ENCODE measurements around the gene HAND1.

The HAND1 gene

DNA sequence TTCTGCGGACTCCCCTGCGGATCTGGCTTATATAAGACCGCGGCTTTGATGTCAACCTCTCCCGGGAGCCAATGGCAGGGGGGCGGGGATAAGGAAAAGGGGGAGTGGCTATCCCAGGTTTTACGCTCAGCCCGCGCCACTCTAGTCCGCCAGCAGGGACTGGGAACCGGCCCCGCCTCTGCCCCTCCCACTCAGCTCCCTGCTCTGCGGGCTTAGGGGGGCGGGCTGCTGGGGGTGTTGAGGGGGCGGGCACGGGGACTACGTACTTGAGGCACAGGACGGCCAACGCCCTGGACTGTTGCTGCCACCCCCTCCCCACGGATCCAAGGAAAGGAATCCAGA lies at the start of gene HAND1:
HAND1 (minus strand) TSS at position 4 of the 342 bp plus-strand sequence. CDS start 219 bp downstream, outside the sequence.
- TF ChIP-seq GATA3 (IDR thresholded peaks at IDR 0.05; ENCODE audit: low read depth, low read length) (no peak), GATA2 (IDR thresholded peaks at IDR 0.05; ENCODE audit: low read depth, low read length) (no peak)

DNA sequence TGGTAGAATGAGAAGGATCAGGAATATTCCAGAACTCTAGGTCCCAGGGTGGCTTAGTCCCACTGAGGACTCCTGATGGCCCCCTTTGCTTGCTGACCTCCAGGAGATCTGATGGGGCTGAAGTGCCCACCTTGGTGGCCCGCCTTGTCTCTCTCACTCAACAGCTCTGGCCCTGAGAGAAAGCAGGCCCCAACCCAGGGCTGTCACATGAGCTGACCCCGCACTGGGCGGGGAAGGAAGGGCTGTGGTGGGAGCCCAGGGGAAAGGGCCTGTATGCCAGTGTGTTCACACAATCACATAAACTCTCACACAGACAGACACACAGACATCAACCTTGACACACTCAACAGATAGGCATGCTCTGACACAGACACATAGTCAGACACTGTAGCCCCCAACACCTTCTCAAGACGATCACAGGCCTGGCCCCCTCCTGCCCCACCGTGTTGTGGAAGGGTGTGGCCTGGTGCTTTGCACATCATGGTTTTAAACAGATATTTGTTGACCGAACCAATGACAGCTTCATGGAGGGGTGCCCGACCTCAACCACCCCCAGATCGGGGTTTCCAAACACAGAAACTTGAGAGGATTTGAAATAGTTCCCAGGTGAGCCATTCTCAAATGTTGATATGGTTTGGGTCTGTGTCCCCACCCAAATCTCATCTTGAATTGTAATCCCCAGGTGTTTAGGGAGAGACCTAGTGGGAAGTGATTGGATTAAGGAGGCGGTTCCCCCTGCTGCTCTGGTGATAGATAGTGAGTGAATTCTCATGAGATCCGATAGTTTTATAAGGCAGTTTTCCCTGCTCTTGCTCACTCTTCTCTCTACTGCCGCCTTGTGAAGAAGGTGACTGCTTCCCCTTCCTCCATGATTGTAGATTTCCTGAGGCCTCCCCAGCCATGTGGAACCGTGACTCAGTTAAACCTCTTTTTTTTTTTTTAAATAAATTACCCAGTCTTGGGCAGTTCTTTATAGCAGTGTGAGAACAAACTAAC lies 48.5 kb upstream of the HAND1 start:
- TF ChIP-seq GATA2 (IDR thresholded peaks at IDR 0.05; ENCODE audit: low read depth, low read length) (no peak), GATA3 (IDR thresholded peaks at IDR 0.05; ENCODE audit: low read depth, low read length) (no peak)

DNA sequence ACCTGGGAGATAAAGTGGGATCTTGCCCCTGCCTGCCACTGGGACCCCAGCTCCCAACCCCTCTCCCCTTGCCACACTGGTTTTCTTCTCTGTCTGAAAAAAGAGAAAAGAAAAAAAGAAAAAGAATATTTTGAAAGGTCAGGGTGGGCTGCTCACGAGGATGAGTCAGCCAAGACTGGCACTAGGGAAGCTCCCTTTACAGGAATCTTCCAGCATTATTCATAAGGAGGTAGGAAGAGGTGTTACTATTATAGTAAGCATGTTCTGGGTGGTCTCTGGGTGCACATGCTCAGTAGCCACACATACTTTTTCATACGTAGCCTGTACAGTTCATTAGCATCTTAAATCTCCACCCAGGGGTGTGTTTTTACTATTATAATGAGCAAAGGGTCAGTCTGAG lies 46.8 kb upstream of the HAND1 start:
- TF ChIP-seq GATA2 (IDR thresholded peaks at IDR 0.05; ENCODE audit: low read depth, low read length) (no peak), GATA3 (IDR thresholded peaks at IDR 0.05; ENCODE audit: low read depth, low read length) (no peak)

DNA sequence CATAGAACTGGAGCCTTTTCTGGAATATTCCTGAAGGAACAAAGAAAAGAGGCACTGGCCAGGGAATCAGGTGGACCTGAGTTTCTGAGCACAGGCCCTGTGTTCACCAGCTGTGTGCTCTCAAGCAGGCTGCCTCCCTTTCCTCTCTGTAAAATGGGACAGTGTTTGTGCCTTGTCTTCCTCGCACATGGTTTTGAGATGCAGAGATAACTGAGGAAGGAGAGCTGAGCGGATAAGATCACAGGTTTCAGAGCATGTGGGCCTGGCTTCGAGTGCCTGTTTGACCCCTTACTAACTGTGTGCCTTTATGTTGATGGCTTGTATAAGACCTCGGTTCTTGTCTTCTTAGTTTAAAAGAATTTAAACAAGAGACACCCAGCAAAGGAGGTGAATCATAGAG lies 46.2 kb upstream of the HAND1 start:
- TF ChIP-seq GATA2 (IDR thresholded peaks at IDR 0.05; ENCODE audit: low read depth, low read length) = peak; percentile 31; the same call in 1 of the 2 replicates
- peak; percentile 49 for TF ChIP-seq GATA3 (IDR thresholded peaks at IDR 0.05; ENCODE audit: low read depth, low read length)

DNA sequence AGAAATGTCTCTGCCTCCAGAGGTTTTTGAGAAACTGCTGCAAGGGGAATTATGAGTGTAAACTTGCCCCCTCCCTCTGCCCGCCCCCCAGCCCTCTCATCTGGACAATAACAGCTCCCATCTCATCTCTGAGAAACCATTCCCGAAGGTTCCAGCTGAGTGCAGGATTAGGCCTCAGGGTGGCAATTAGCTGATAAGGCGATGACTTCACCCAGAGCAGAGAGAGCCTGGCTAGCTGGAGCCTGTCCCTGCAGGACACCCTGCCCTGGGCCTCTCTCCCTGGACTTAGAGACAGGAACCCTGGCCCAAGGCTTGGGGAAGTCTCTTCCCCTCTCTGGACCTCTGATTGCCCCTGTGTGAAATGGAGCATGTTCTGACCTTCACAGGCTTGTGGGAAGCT lies 45.7 kb upstream of the HAND1 start:
- TF ChIP-seq GATA3 (IDR thresholded peaks at IDR 0.05; ENCODE audit: low read depth, low read length) = no peak
- TF ChIP-seq GATA2 (IDR thresholded peaks at IDR 0.05; ENCODE audit: low read depth, low read length) = peak; percentile 74

DNA sequence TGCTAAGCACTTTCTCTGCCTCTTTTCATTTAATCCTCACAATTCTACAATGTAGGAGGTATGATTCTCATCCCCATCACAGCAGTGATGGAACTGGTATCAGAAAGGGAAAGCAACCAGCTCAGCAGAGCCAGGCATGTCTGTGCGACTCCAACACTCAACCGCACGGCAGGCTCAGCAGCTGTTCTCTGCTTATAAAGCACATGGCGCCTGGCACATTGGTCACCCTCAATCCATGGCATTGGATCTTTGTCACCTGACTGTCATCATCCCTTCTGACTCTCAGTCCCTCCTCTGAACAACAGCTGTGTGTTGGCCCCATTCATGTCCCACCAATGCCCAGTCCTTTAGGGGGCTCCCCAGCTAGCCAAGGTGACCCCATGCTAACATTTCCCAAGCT lies 45.1 kb upstream of the HAND1 start:
- TF ChIP-seq GATA2 (IDR thresholded peaks at IDR 0.05; ENCODE audit: low read depth, low read length) (no peak), GATA3 (IDR thresholded peaks at IDR 0.05; ENCODE audit: low read depth, low read length) (no peak)

DNA sequence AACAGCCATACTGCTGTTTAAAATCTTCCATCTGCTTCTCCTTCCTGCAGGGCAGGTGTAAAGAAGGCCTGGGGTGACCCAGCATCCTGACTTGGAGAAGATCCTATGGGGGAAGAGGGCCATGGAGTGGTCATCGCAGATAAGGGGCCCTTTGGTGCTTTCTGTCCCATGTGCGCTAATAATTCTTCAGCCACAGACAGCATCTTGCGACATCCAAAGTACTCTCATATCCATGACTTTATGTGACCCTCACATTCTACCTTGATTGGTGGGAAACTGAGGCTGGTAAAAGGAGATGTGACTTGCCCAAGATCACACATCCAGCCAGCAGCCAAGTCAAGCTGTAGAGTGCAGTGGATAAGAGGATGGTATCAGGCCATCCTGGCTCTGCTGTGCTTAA lies 44.3 kb upstream of the HAND1 start:
- no peak for TF ChIP-seq GATA2 (IDR thresholded peaks at IDR 0.05; ENCODE audit: low read depth, low read length)
- no peak for TF ChIP-seq GATA3 (IDR thresholded peaks at IDR 0.05; ENCODE audit: low read depth, low read length)

DNA sequence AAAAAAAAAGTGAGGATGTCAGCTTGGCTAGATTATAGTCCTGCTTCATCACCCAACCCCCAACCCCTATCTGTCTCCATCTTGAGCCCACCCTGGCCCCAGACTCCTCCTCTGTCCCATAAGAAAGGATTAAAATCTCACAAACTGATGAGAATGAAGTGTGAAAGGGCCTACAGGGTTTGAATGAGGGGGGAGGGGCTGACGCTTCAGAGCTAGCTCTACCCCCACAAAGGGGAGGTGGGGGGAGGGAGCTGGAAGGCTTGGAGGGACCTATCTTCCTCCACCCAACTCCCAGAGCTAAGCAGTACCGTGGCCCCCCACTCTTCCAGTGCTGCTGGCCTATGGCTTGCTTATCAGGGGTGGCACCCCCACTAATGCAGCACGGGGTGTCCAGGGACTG lies 43.7 kb upstream of the HAND1 start:
- TF ChIP-seq GATA2 (IDR thresholded peaks at IDR 0.05; ENCODE audit: low read depth, low read length) (no peak), GATA3 (IDR thresholded peaks at IDR 0.05; ENCODE audit: low read depth, low read length) (no peak)

DNA sequence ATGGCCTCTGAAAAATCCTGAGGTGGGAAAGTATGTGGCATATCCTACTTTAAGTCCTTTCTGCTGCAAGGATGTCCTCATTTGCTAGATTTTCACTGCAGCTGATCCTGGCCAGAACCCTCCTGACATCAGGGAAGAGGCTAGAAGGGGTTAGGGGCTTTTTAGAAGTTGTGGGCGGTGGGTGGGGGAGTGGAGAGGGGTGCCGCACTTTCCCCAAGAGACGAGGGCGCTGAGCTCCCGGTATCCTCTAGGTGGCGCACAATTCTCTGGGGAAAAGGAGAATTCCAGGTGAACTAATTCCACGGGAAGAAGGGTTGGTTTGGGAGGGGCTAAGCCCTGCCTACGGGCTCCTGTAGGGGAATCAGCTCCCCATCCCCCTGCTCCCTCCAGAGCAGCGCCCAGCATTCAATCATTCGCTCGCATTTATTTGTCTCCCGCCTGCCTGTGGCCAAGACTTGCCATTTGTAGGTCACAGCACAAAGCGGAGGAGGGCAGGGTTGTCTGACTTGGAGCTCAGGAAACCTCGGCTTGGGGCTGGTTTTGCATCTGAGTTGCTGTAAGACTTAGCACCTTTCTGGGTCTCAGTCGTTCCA lies 42.9 kb upstream of the HAND1 start:
- TF ChIP-seq GATA3 (IDR thresholded peaks at IDR 0.05; ENCODE audit: low read depth, low read length) = no peak
- TF ChIP-seq GATA2 (IDR thresholded peaks at IDR 0.05; ENCODE audit: low read depth, low read length) = no peak

DNA sequence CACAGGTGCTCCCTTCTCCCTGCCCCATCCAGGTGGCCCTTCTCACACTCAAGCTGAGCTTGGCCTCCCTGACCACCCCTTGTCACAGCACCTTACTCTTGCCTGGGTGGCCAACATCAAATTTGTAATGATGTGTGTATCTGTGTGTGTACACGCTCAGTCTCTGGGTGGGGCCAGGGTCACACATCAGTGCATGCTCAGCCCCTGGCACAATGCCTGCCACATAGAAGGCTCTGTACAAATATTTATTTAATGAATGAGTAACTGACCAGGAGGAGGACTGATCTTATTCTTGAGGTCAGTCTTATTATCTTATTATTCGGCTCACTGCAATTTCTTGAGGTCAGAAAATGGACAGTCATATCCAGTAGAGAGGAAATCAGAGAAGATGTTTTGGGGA lies 41.3 kb upstream of the HAND1 start:
- TF ChIP-seq GATA2 (IDR thresholded peaks at IDR 0.05; ENCODE audit: low read depth, low read length) = no peak
- TF ChIP-seq GATA3 (IDR thresholded peaks at IDR 0.05; ENCODE audit: low read depth, low read length) = no peak

DNA sequence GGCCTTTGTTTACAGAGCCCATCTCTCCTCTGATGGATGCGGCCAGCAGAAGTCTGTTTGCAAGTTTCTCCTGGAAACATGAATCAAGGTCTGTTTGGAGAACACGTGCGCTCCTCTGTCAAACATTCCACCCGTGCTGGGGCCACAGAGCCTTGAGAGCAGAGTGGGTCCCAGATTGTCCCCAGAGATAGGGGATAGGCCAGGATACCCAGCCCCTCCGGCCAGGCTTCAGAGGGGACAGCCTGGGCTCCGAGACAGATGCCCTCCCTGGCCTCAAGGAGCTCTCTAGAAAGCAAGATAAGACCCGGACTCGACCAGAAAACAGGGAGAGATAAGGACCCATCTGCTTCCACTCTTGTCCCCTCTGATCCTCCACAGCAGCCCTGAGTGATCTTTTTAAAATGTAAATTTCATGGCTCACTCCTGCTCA lies 40.4 kb upstream of the HAND1 start:
- peak; percentile 100 for TF ChIP-seq GATA2 (IDR thresholded peaks at IDR 0.05; ENCODE audit: low read depth, low read length)
- TF ChIP-seq GATA3 (IDR thresholded peaks at IDR 0.05; ENCODE audit: low read depth, low read length) = peak; percentile 98

DNA sequence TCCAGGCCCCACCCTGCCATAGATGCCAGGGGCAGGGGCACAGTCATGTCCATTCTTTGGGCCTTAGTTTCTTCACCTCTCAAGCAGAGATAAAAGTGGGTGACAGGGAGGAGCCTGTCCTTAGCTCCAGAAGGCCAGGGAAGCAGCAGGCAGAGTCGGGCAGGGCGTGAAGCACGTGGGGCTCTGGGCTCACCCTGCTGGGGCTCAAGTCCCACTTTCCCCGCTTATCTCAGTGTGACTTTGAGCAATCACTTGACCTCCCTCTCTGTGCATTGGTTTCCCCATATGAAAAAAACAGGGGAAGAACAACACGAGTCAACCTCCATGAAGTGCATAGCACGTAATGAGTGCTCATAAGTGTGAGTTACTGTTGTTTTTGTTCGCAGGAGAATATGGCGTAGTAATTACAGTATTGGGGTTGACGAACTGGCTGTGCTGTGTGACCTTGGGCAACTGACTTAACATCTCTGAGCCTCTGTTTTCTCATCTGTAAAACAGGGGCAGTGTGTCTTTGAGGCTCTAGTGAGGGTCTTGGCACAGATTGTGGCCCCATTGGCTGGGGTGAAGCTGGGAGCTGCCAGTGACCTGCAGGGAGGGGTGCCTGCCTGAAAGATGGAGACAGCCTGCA lies 39.9 kb upstream of the HAND1 start:
- TF ChIP-seq GATA2 (IDR thresholded peaks at IDR 0.05; ENCODE audit: low read depth, low read length) = no peak
- no peak for TF ChIP-seq GATA3 (IDR thresholded peaks at IDR 0.05; ENCODE audit: low read depth, low read length)

DNA sequence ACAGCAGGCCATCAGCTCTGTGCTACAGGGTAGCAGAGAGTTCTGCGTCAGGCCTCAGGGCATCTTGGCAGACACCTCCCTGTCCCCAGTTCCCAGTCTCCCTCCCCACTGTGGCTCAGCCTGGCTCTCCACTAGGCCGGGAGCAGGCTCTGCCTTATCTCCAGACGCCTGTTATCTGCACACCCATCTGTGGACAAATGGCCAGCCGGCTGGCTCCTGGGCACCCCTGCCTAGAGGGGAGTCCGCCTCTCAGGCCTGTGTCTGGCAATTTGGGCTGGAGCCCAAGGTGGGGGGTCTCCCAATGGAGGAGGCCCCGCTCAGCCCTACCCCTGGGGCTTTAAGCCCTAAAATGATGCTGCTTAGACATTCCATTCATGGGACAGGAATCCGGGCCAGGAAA lies 39.2 kb upstream of the HAND1 start:
- TF ChIP-seq GATA2 (IDR thresholded peaks at IDR 0.05; ENCODE audit: low read depth, low read length) (peak; percentile 100), GATA3 (IDR thresholded peaks at IDR 0.05; ENCODE audit: low read depth, low read length) (peak; percentile 99)

DNA sequence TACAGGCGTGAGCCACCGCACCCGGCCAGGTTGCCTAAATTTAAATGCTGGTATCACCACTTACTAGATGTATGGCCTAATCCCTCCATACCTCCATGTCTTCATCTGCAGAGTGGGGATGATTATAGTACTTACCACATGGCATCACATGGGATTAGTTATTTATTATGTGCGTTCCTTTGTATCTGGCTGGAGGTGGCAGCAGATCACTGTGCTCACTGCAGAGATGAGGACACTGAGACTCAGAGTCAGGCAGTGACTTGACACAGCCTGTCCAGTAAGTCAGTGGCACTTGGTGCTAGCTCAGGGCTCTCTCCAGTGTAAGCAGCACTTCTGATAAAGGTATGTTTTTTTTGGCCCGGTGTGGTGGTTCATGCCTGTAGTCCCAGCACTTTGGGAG lies 38.4 kb upstream of the HAND1 start:
- TF ChIP-seq GATA3 (IDR thresholded peaks at IDR 0.05; ENCODE audit: low read depth, low read length) = no peak
- no peak for TF ChIP-seq GATA2 (IDR thresholded peaks at IDR 0.05; ENCODE audit: low read depth, low read length)

All from SH-SY5Y (cell line).